Spleen (tissue), 11 donors: ENCODE results near the gene NSD1. TPM values are rescaled to one million over a fixed set of nuclear protein-coding genes. Genes with fewer than 3 reads are reported as not detected.

ENCODE experiments used
- DNase-seq: peaks from one replicate; pipeline ENCODE4 v3.0.0-alpha.2; 2020
- H3K27ac ChIP-seq, 8 donors: fragments of 200-600 bp; sonication (generic) in 7 of 8; 1 replicate in 4 of 8; 2 replicates in 4 of 8; pipeline versions ENCODE4 v1.5.0 to v1.8.0; 2016 to 2021; ENCODE audit warnings: inconsistent platforms in 4 of 8, mild to moderate bottlenecking in 4 of 8, moderate library complexity in 1 of 8
- H3K27me3 ChIP-seq, 7 donors: fragments of 200-600 bp; sonication (generic) in 6 of 7; replicated peaks in 1 of 7; 1 replicate in 4 of 7; 2 replicates in 3 of 7; pipeline versions ENCODE4 v1.5.0 to v1.8.0; 2016 to 2021; ENCODE audit warnings: inconsistent platforms in 3 of 7, mild to moderate bottlenecking in 1 of 7
- H3K36me3 ChIP-seq, 6 donors: fragments of 200-600 bp; sonication (generic) in 5 of 6; 1 replicate in 4 of 6; 2 replicates in 2 of 6; pipeline versions ENCODE4 v1.5.0 to v1.8.0; 2016 to 2021; ENCODE audit warnings: inconsistent platforms in 2 of 6
- H3K4me1 ChIP-seq, 6 donors: fragments of 200-600 bp; sonication (generic) in 5 of 6; 1 replicate in 3 of 6; 2 replicates in 3 of 6; pipeline versions ENCODE4 v1.5.0 to v1.8.0; 2016 to 2021; ENCODE audit warnings: inconsistent platforms in 3 of 6
- H3K4me3 ChIP-seq, 8 donors: fragments of 200-600 bp; sonication (generic) in 7 of 8; 1 replicate in 4 of 8; 2 replicates in 4 of 8; pipeline versions ENCODE4 v1.5.0 to v1.8.0; 2016 to 2021; ENCODE audit warnings: inconsistent platforms in 4 of 8, mild to moderate bottlenecking in 4 of 8, moderate library complexity in 2 of 8
- H3K9me3 ChIP-seq, 8 donors: fragments of 200-600 bp; sonication (generic) in 7 of 8; 1 replicate in 4 of 8; 2 replicates in 4 of 8; pipeline versions ENCODE4 v1.5.0 to v1.8.0; 2016 to 2021; ENCODE audit warnings: inconsistent platforms in 4 of 8
- POLR2A ChIP-seq, 3 donors: fragments of 450-650 bp; IDR thresholded peaks; one replicate each; pipeline ENCODE4 v1.5.1; 2017; ENCODE audit warnings: antibody characterized with exemption in 3 of 3, mild to moderate bottlenecking in 1 of 3
- POLR2AphosphoS5 ChIP-seq, 3 donors: sonication (generic); formaldehyde crosslinking; IDR thresholded peaks; one replicate each; pipeline ENCODE4 v1.5.1; 2017; ENCODE audit warnings: antibody characterized with exemption in 3 of 3
- WGBS, 5 donors: extraction: QIAGEN DNeasy Blood & Tissue Kit in 3 of 5; methylation state at CpG; one replicate each; pipeline versions ENCODE4 v1.1.5 to v1.1.7; 2013 to 2018; 5-methylcytosine and 5-hydroxymethylcytosine counted together
- intact Hi-C: fragments of 100-400 bp; cut with DNase I; formaldehyde crosslinking; loops from one replicate; pipeline ENCODE4 v1.15.0; 2023; ENCODE audit warnings: low total_unique reads
- polyA plus RNA-seq, 3 donors: library from polyadenylated mRNA; stranded (reverse); fragments of 200-250 nt; gene quantifications; one replicate each; pipeline ENCODE4 v1.2.1, GENCODE V29; 2013
- total RNA-seq, 7 donors: library from RNA; depleted of rRNA in 3 of 7; stranded (reverse); fragments of >200 nt in 3 of 7; fragmentation: NEBNext Ultra II Directional in 4 of 7; extraction: Animal tissue kit (Norgen Biotek cat#: 25700) in 4 of 7; gene quantifications; one replicate each; pipeline versions ENCODE4 v1.1.0 to v1.2.1, GENCODE V29; 2016 to 2021
- TF ChIP-seq, protein P1 (sequence below), 11 experiments: fragments of 200-600 bp in 7 of 11; fragments of 450-650 bp in 4 of 11; sonication (generic) in 4 of 11; IDR thresholded peaks in 8 of 11; conservative IDR thresholded peaks in 3 of 11; 1 replicate in 7 of 11; 2 replicates in 4 of 11; pipeline versions ENCODE4 v1.4.0 to v1.8.0; 2016 to 2021; ENCODE audit warnings: antibody characterized with exemption in 11 of 11, inconsistent platforms in 4 of 11, mild to moderate bottlenecking in 1 of 11
- donor health status: healthy with polysubstance abuse.
- donor health status: DM: no; HTN: no; CAD: no; lungs with moderate emphysema.
- donor health status: DM: no; HTN: no; CAD: no.
- donor health status: Bipolar disorder and iron deficiency.
- donor health status: healthy.
- donor health status: DM: no; HTN: no; CAD: no.
- donor health status: DM: yes; HTN: yes; CAD: no.

Gene NSD1
- total and polyA plus RNA-seq, 10 donors = 4.1 to 130 (median 69.1) TPM

DNA sequence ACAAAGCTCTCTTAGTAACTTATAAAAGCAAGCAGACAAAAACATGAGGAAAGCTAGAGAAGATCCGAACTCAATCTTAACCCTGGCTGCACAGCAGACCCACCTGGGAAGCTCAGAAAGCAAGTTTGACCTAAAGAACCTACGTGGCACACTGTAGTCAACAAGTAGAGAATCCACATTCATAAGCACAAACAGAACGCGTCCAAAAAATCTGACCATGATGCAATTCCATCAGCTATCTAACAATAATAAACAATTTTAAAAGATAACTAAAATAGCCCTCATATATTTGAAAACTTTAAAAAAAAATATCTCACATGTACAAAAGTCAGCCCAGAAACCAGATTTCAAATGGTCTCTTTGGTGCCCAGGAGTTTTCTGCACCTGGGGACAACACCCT lies 213.2 kb downstream of the NSD1 start:
- H3K27me3 ChIP-seq = no peaks in the 10 kb centered on the region
- H3K36me3 ChIP-seq = peaks cover 0 to 85% (median 44%) of the 10 kb centered on the region in 6 donors
- no peak overlapping the region for H3K27ac ChIP-seq
- H3K4me1 ChIP-seq = peaks cover 33 to 96% (median 51%) of the 10 kb centered on the region in 6 donors
- TF ChIP-seq POLR2A (IDR thresholded peaks at IDR 0.05) = no peak
- DNase-seq = peak; percentile 1
- intact Hi-C loops = no loop called here
- 77 to 96% (median 82%) methylated on average over 4 of the region's 4 CpGs for WGBS, 5 donors
- no peaks in the 10 kb centered on the region for H3K9me3 ChIP-seq
- no peak overlapping the region for H3K4me3 ChIP-seq

DNA sequence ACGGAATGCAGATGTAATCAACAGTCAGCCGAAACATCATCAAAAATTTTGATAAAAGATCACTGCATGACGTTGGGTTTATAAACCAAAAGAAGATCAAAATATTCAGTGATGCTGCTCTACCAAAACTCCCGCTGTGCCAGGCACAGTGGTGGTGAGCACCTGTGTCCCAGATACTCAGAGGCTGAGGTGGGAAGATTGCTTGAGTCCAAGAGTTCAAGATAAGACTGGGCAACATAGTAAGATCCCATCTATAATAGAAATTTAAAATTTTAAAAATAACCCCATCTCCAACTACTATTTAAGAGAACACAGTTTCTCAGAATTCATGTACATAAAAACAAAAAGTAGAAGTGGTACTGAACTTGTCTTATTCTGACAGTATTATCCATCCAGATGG lies 214.1 kb downstream of the NSD1 start:
- H3K9me3 ChIP-seq = no peaks in the 10 kb centered on the region
- 88 to 98% (median 90%) methylated on average over 4 of the region's 4 CpGs for WGBS, 5 donors
- TF ChIP-seq, protein P1, sequence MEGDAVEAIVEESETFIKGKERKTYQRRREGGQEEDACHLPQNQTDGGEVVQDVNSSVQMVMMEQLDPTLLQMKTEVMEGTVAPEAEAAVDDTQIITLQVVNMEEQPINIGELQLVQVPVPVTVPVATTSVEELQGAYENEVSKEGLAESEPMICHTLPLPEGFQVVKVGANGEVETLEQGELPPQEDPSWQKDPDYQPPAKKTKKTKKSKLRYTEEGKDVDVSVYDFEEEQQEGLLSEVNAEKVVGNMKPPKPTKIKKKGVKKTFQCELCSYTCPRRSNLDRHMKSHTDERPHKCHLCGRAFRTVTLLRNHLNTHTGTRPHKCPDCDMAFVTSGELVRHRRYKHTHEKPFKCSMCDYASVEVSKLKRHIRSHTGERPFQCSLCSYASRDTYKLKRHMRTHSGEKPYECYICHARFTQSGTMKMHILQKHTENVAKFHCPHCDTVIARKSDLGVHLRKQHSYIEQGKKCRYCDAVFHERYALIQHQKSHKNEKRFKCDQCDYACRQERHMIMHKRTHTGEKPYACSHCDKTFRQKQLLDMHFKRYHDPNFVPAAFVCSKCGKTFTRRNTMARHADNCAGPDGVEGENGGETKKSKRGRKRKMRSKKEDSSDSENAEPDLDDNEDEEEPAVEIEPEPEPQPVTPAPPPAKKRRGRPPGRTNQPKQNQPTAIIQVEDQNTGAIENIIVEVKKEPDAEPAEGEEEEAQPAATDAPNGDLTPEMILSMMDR (IDR thresholded peaks at IDR 0.05 in 8 of 11, conservative IDR thresholded peaks at IDR 0.05 in 3 of 11) = no peak
- no peak for TF ChIP-seq POLR2A (IDR thresholded peaks at IDR 0.05)
- DNase-seq = peak; percentile 4
- H3K27me3 ChIP-seq = no peaks in the 10 kb centered on the region
- H3K4me1 ChIP-seq = peaks cover 33 to 96% (median 60%) of the 10 kb centered on the region in 6 donors
- no peak overlapping the region for H3K4me3 ChIP-seq
- intact Hi-C loops = no loop called here
- peaks cover 0 to 77% (median 40%) of the 10 kb centered on the region in 6 donors for H3K36me3 ChIP-seq
- H3K27ac ChIP-seq = no peak overlapping the region

DNA sequence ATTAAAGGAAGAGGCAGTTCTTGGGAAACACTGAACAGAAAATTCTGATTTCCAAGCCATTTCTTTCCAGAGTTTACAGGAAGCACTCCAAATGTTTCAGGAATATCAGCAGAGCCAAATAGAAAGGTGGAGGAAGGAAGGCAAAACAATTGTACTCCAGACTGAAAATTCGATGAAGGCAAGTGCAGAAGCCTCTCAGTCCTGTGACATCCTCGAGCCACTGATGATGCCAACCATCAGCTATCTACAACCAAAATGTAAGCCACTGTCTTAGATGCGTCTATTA lies 215.7 kb downstream of the NSD1 start:
- no peaks in the 10 kb centered on the region for H3K9me3 ChIP-seq
- no peaks in the 10 kb centered on the region for H3K27me3 ChIP-seq
- intact Hi-C loops = no loop called here
- peak overlapping the region in 1 of 8 donors; percentile 83 for H3K4me3 ChIP-seq
- no peak overlapping the region for H3K27ac ChIP-seq
- 60 to 77% (median 71%) methylated on average over 3 of the region's 3 CpGs for WGBS, 5 donors
- peaks cover 33 to 96% (median 65%) of the 10 kb centered on the region in 6 donors for H3K4me1 ChIP-seq
- H3K36me3 ChIP-seq = peaks cover 0 to 61% (median 33%) of the 10 kb centered on the region in 6 donors
- TF ChIP-seq POLR2AphosphoS5 (IDR thresholded peaks at IDR 0.05) = no peak
- no peak for TF ChIP-seq POLR2A (IDR thresholded peaks at IDR 0.05)
- TF ChIP-seq, protein P1 (IDR thresholded peaks at IDR 0.05 in 8 of 11, conservative IDR thresholded peaks at IDR 0.05 in 3 of 11) = no peak
- DNase-seq = no peak

DNA sequence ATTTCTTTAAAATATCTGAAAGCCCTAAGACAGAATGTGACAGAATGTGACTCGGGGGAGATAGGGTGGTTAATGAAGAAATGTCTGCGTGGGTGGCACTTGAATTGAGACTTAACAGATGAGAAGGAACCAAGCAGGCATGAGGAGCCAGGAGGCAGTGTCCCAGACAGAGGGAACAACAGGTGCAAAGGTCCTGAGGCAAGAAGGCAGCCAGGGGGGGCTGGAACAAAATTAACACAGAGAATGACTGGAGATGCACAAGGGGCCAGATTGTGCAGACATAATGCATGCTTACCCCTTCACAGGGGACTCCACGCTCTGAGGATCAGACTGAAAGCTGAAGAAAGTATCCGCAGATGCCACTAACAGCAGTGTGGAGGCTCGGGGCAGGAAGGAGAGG lies 216.2 kb downstream of the NSD1 start:
- intact Hi-C loops = no loop called here
- Histone ChIP-seq H3K27ac (no peak overlapping the region), H3K9me3 (no peaks in the 10 kb centered on the region), H3K36me3 (peaks cover 0 to 56% (median 32%) of the 10 kb centered on the region in 6 donors), H3K27me3 (no peaks in the 10 kb centered on the region), H3K4me1 (peaks cover 33 to 96% (median 66%) of the 10 kb centered on the region in 6 donors), H3K4me3 (peak overlapping the region in 6 of 8 donors; percentile 83 to 100 (median 94))
- TF ChIP-seq POLR2A (IDR thresholded peaks at IDR 0.05) (no peak), POLR2AphosphoS5 (IDR thresholded peaks at IDR 0.05) (no peak)
- 75 to 86% (median 83%) methylated on average over 5 of the region's 5 CpGs for WGBS, 5 donors
- no peak for DNase-seq

Other genes with a start within 250 kb of the NSD1 start
- gene HK3, start 234.4 kb upstream of the NSD1 start, total RNA-seq = 100 to 1,000 TPM in 6 of 7 donors, 10 to 100 TPM in 1; 72.8 to 369 (median 170) TPM
- 100 to 1,000 TPM in 2 of 3 donors, 10 to 100 TPM in 1; 38.8 to 199 (median 151) TPM for gene HK3, start 234.4 kb upstream of the NSD1 start, polyA plus RNA-seq
- gene UIMC1, start 127.0 kb upstream of the NSD1 start, total RNA-seq = 10 to 100 TPM; 41.4 to 81.8 (median 58.3) TPM
- 10 to 100 TPM; 34.4 to 41.0 (median 39.6) TPM for gene UIMC1, start 127.0 kb upstream of the NSD1 start, polyA plus RNA-seq
- 10 to 100 TPM; 19.1 to 36.3 (median 27.7) TPM for gene ZNF346, start 111.1 kb upstream of the NSD1 start, total RNA-seq
- gene ZNF346, start 111.1 kb upstream of the NSD1 start, polyA plus RNA-seq = 1 to 10 TPM; 5.9 to 9.7 (median 7.3) TPM
- 10 to 100 TPM; 10.1 to 41.6 (median 28.9) TPM for gene FGFR4, start 46.9 kb upstream of the NSD1 start, total RNA-seq
- 10 to 100 TPM in 2 of 3 donors, 1 to 10 TPM in 1; 5.2 to 23.4 (median 15.4) TPM for gene FGFR4, start 46.9 kb upstream of the NSD1 start, polyA plus RNA-seq
- gene RAB24, start 169.9 kb downstream of the NSD1 start, total RNA-seq = 10 to 100 TPM; 52.1 to 90.4 (median 80.8) TPM
- 100 to 1,000 TPM in 2 of 3 donors, 10 to 100 TPM in 1; 90.6 to 181 (median 170) TPM for gene RAB24, start 169.9 kb downstream of the NSD1 start, polyA plus RNA-seq
- gene PRELID1, start 170.0 kb downstream of the NSD1 start, total RNA-seq = 100 to 1,000 TPM in 5 of 7 donors, 10 to 100 TPM in 2; 74.5 to 173 (median 106) TPM
- gene PRELID1, start 170.0 kb downstream of the NSD1 start, polyA plus RNA-seq = 100 to 1,000 TPM; 131 to 174 (median 154) TPM
- gene MXD3, start 178.1 kb downstream of the NSD1 start, total RNA-seq = 10 to 100 TPM; 19.3 to 80.7 (median 26.7) TPM
- 10 to 100 TPM; 25.9 to 32.5 (median 26.2) TPM for gene MXD3, start 178.1 kb downstream of the NSD1 start, polyA plus RNA-seq
- 100 to 1,000 TPM in 4 of 7 donors, 10 to 100 TPM in 3; 92.4 to 211 (median 109) TPM for gene LMAN2, start 217.9 kb downstream of the NSD1 start, total RNA-seq
- 10 to 100 TPM; 50.1 to 96.6 (median 72.5) TPM for gene LMAN2, start 217.9 kb downstream of the NSD1 start, polyA plus RNA-seq
- gene RGS14, start 224.2 kb downstream of the NSD1 start, total RNA-seq = 100 to 1,000 TPM in 1 of 7 donors, 10 to 100 TPM in 6; 61.5 to 111 (median 77.1) TPM
- gene RGS14, start 224.2 kb downstream of the NSD1 start, polyA plus RNA-seq = 10 to 100 TPM; 45.3 to 95.9 (median 61.6) TPM